NCI-H226 (cell line): Measurements from ENCODE around the gene MAPKAP1.

Source experiments
- DNase-seq: peaks from one replicate; pipeline ENCODE4 v3.0.0-alpha.2; 2015

The MAPKAP1 gene

GRCh38 chr9:125529589-125530515 is 177.2 kb downstream of the MAPKAP1 start:
- no peak for DNase-seq

GRCh38 chr9:125529107-125529506 is 177.9 kb downstream of the MAPKAP1 start:
- DNase-seq = no peak

GRCh38 chr9:125527471-125528002 is 179.5 kb downstream of the MAPKAP1 start:
- DNase-seq = no peak

GRCh38 chr9:125525921-125526631 is 180.9 kb downstream of the MAPKAP1 start:
- DNase-seq = no peak

GRCh38 chr9:125524583-125525355 is 182.2 kb downstream of the MAPKAP1 start:
- no peak for DNase-seq

- no peak for DNase-seq
Observed at GRCh38 chr9:125523681-125524080, 183.3 kb downstream of the MAPKAP1 start.

- peak; percentile 84 for DNase-seq
Observed at GRCh38 chr9:125522328-125522725, 184.7 kb downstream of the MAPKAP1 start.

GRCh38 chr9:125521462-125522327 is 185.3 kb downstream of the MAPKAP1 start:
- peak; percentile 89 for DNase-seq

- no peak for DNase-seq
Observed at GRCh38 chr9:125519734-125520133, 187.3 kb downstream of the MAPKAP1 start.

GRCh38 chr9:125517577-125517976 is 189.4 kb downstream of the MAPKAP1 start:
- DNase-seq = no peak

- no peak for DNase-seq
Observed at GRCh38 chr9:125515983-125516940, 190.7 kb downstream of the MAPKAP1 start.

GRCh38 chr9:125515281-125515680 is 191.7 kb downstream of the MAPKAP1 start:
- no peak for DNase-seq

GRCh38 chr9:125514468-125514867 is 192.5 kb downstream of the MAPKAP1 start:
- no peak for DNase-seq

- DNase-seq = peak; percentile 96
Observed at GRCh38 chr9:125513668-125514413, 193.2 kb downstream of the MAPKAP1 start.

- no peak for DNase-seq
Observed at GRCh38 chr9:125513303-125513667, 193.7 kb downstream of the MAPKAP1 start.

- DNase-seq = no peak
Observed at GRCh38 chr9:125511789-125512660, 195.0 kb downstream of the MAPKAP1 start.

GRCh38 chr9:125510980-125511379 is 196.0 kb downstream of the MAPKAP1 start:
- DNase-seq = no peak

- DNase-seq = no peak
Observed at GRCh38 chr9:125509476-125509875, 197.5 kb downstream of the MAPKAP1 start.

- DNase-seq = no peak
Observed at GRCh38 chr9:125508249-125508648, 198.8 kb downstream of the MAPKAP1 start.
